GM19238 (cell line): ENCODE measurements around the gene TRIM27.
"Not testable (repeated sequence)": the region's sequence is repeated elsewhere in the genome, so short reads cannot be mapped to it uniquely, and the experiment has no call there.

Experiments used
- DNase-seq: peaks from one replicate; pipeline ENCODE4 v3.0.0; 2011; ENCODE audit warnings: low spot score; ENCODE audit not compliant: insufficient read length

TRIM27 gene

DNA sequence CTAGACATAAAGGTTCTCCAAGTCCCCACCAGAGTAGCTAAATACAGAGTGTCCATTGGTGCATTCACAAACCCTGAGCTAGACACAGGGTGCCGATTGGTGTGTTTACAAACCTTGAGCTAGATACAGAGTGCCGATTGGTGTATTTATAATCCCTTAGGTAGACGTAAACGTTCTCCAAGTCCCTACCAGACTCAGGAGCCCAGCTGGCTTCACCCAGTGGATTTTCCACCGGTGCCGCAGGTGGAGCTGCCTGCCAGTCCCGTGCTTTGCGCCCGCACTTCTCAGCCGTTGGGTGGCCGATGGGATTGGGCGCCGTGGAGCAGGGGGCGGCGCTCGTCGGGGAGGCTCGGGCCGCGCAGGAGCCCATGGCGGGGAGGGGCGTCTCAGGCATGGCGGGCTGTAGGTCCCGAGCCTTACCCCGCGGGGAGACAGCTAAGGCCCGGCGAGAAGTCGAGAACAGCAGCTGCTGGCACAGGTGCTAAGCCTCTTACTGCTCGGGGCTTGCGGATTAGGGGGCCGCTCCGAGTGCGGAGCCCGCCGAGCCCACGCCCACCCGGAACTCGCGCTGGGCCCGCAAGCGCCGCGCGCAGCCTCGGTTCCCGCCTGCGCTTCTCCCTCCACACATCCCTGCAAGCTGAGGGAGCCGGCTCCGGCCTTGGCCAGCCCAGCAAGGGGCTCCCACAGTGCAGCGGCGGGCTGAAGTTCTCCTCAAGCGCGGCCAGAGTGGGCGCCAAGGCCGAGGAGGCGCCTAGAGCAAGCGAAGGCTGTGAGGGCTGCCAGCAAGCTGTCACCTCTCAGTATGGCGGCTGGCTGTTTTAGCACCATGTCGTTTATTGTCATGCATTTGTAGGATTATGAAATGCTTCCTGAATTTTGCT, 57.3 kb downstream of the TRIM27 start:
- peak; percentile 18 for DNase-seq

DNA sequence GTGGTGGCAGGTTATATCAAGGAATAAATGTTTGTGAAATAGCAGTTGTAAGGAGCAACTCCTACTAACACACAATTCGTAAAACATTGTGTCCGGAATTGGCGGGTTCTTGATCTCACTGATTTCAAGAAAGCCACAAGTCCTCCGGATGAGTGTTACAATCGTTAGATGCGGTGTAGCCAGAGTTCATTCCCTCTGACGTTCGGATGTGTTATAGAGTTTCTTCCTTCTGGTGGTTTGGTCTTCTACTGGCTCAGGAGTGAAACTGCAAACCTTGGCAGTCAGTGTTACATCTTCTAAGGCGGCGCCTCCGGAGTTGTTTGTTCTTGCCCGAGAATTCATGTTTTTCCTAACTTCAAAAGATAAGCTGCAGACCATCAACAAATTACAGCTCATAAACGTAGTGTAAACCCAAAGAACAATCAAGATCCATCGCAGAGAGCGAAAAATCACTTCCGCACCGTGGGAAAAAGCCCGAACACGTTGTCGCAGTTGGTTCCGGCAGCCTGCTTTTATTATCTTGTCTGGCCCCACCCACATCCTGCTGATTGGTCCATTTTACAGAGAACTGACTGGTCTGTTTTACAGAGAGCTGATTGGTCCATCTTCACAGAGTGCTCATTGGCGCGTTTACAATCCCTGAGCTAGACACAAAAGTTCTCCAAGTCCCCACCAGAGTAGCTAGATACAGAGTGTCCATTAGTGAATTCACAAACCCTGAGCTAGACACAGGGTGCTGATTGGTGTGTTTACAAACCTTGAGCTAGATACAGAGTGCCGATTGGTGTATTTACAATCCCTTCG, 58.2 kb downstream of the TRIM27 start:
- no peak for DNase-seq

DNA sequence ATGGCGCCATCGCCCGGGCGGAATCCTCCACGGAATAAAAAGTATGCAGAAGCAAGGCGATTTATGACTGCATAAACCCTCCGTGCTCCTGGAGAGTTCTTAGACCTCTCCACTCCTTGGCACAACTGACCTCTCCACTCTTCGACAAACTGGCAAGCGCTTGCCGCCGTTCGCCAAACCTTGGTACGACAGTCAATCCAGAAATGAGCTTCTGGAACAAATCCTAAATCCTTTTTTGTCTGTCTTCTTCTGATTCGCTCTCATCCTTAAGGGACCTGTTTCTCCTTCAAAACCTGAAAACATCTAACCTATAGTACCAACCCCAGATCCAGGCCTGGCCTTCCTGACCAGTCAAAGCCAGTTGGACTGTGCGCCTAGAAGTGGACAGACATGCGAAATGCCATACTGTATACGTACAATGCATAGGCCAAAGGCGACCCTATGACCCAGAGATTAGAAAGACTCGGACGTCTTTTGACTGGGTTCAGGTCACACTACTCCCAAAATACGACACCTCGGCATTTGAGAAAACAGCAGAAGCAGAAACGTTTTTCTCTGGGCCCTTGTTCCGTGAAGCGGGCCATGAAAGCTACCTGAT, 59.4 kb downstream of the TRIM27 start:
- DNase-seq = no peak

DNA sequence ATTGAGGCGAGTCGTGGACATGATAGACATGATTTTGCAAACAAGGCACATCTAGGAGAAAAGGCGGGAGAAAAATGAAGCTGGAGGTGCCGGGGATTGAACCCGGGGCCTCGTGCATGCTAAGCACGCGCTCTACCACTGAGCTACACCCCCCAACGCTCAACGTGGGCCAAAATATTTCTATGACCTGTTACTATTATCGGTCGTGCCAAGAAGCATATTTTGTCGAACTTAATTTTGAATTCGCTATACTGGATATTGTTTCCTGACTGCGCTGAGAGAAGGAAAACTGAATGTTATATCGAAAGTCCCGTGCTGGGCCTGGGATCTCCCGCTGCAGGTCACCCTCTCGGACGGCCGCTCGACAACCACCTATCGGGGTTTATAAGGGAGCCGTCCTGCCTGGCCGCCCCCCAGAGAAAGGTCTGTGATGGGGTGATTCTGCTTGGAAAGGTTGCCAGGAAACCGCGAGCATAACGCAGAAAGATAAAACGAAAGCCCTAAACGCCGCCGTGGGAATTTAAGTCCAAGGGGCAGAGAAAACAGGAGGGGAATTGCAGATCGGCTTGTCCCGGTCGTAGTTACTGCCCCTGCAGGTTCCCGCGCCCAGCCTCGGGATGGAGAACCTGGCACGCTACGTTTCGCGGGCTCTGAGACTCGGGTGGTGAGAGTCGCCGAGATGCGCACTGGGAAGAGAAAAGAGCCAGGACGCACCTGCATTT, 60.0 kb downstream of the TRIM27 start:
- peak; percentile 20 for DNase-seq

DNA sequence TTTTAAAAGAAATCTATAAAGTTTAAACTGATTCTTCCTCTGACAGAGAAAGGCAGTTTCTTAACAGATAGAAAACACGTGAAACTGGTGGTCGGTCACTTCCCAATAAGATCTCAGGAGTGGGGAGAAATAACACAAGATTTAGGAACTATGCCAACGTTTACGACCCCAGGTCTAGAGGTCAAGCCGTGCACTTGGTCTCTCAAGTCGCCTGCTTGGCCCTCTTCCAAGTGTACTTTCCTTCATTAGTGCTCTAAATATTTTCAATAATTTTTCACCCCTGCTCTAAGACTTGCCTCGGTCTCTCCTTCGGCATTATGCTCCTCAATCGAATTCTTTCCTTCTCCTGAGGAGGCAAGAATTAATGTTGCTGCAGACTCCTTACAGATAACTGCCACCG, 61.7 kb downstream of the TRIM27 start:
- DNase-seq = no peak

DNA sequence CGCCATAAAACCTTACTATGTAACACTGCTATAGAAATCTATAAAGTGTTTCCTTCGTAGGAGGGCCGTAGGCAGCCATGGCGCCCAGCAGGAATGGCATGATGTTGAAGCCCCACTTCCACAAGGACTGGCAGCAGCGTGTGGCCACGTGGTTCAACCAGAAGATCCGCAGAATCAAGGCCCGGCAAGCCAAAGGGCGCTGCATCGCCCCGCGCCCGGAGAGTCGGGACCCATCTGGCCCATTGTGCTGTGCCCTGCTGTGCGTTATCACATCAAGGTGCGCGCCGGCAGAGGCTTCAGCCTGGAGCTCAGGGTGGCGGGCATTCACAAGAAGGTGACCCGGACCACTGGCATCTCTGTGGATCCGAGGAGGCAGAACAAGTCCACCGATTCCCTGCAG, 62.4 kb downstream of the TRIM27 start:
- DNase-seq = no peak

DNA sequence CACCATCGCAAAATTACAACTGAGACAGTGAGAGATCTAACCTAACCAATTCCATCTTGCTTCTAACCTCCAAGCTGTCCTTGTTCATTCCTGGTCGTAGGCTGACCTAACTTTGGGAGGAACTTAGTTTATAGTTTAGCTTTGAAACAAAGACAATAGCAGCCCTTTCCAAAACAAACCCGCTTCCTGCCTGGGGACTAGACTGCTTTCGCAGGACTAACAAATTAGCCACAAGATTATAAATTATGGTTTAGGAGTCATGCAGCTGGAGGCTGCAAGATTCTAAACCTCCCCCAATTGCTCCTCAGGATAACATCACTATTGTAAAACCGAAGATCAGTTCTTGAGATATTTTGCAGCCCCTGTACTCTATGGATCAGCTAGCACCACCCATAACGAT, 63.2 kb downstream of the TRIM27 start:
- DNase-seq = no peak

DNA sequence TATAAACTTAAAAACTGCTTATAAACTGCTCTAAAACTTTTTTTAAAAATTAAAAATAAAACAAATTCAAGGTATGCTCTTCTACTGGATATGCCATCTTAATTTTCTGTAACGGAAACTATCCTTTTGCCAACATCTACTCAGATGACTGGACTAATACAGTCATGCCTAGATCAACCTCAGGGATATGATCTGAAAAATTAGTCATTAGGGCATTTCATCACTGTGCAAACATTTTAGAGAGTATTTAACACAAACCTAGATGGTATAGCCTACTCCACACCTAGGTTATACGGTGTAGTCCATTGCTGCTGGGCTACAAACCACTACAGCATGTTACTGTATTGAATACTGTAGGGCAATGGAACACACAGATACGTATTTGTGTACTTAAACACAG, 64.8 kb downstream of the TRIM27 start:
- DNase-seq = no peak

DNA sequence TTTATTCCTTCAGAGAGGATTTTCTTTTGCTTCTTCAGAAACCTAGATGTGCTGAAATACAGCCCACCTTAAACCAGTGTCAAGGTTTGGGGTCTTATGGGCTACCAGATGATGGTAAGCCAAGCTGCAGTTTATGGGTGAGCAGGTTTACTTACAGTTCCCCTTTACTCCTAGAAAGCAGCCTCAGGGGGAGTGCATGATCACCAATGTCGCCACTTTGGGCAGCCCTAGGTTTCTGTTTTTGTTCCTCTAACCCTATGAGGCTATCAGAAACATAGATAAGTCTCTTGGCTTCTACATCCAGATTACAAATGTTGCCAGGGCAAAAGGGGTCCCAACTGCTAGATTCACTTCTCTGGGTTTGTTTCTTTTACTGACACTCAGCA, 67.2 kb downstream of the TRIM27 start:
- no peak for DNase-seq

DNA sequence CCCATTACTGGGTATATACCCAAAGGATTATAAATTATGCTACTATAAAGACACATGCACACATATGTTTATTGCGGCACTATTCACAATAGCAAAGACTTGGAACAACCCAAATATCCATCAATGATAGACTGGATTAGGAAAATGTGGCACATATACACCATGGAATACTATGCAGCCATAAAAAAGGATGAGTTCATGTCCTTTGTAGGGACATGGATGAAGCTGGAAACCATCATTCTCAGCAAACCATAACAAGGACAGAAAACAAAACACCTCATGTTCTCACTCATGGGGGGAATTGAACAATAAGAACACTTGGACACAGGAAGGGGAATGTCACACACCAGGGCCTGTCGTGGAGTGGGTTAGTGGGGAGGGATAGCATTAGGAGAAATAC, 69.4 kb downstream of the TRIM27 start:
- DNase-seq = not testable (repeated sequence)
